ENCODE results near the gene SCMH1. TPM values are rescaled to one million over a fixed set of nuclear protein-coding genes. Genes with fewer than 3 reads are reported as not detected.

Gene SCMH1
- total and polyA plus RNA-seq, 2 of the 4 experiments (the other 2 are of a cell fraction), result 9.0 to 19.4 TPM

DNA sequence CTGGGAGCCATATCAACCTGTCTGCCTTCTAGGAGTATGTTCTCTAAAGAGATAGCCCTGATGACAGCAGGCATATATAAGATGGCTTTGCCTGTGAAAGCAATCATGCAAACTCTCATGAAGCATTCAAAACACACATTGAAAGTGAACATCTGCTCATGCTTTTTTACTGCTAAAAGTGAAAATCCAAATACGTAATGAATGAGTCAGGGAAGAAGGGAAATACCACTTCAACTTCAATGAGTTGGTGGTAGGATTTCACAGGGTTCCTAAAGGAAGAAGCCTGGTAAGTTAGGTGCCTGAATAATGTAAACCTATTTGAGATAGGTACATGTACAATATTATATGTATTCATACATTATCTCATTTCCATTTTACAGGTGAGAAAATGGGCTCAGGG is 170.1 kb downstream of the SCMH1 start:
- ChIA-PET CTCF (no interaction called here), POLR2A (ENCODE audit: unreplicated experiment) (no interaction called here)
- H3K9ac ChIP-seq (ENCODE audit: low read depth, low read length), result no peak overlapping the region
- no CpG with 5 or more reads among the region's 1 CpG for WGBS, 2 experiments (ENCODE audit: extremely low coverage in 2 of 2, insufficient read length in 1 of 2)
- H3K79me1 ChIP-seq (ENCODE audit: low read depth in 1 of 2, low read length in 2 of 2), result no peaks in the 10 kb centered on the region
- no peak overlapping the region for H2BK120ac ChIP-seq (ENCODE audit: low read depth, low read length)
- no peak overlapping the region for H2BK15ac ChIP-seq (ENCODE audit: low read depth, low read length)
- H4K91ac ChIP-seq (ENCODE audit: insufficient read depth, low read depth, low read length), result no peak overlapping the region
- no peaks in the 10 kb centered on the region for H3K4me1 ChIP-seq (ENCODE audit: control insufficient read depth, insufficient read depth, low read length)
- H2AK5ac ChIP-seq (ENCODE audit: low read depth, low read length), result no peak overlapping the region
- H3K23ac ChIP-seq (ENCODE audit: low read depth, low read length), result no peak overlapping the region
- H3K4me3 ChIP-seq (ENCODE audit: insufficient read depth, low read depth, low read length), result no peak overlapping the region
- H3K36me3 ChIP-seq (ENCODE audit: control insufficient read depth, insufficient read depth, low read length), result peaks cover 12% of the 10 kb centered on the region
- H4K8ac ChIP-seq (ENCODE audit: low read depth in 2 of 2, low read length in 2 of 2), result no peak overlapping the region
- no peaks in the 10 kb centered on the region for H3K9me3 ChIP-seq (ENCODE audit: control insufficient read depth, insufficient read depth, low read length)
- no peaks in the 10 kb centered on the region for H4K20me1 ChIP-seq (ENCODE audit: insufficient read depth, low read length)
- no peak overlapping the region for H3K56ac ChIP-seq (ENCODE audit: extremely low read depth, insufficient read depth, low read length)
- no peak overlapping the region for H3K27ac ChIP-seq (ENCODE audit: insufficient read depth, low read length)
- H3K18ac ChIP-seq (ENCODE audit: low read depth, low read length), result no peak overlapping the region
- DNase-seq (peak; percentile 61), ATAC-seq (ENCODE audit: low read depth) (no peak)
- H2BK20ac ChIP-seq (ENCODE audit: low read depth, low read length), result no peak overlapping the region
- H3K9me1 ChIP-seq (ENCODE audit: insufficient read depth, low read length), result no peaks in the 10 kb centered on the region
- no peak overlapping the region for H3K4ac ChIP-seq (ENCODE audit: low read depth, low read length)
- no peak overlapping the region for H2AFZ ChIP-seq (replicated peaks; ENCODE audit: low read length, poor library complexity)
- H3K27me3 ChIP-seq (ENCODE audit: control insufficient read depth, insufficient read depth, low read length), result no peaks in the 10 kb centered on the region
- H2AK9ac ChIP-seq (replicated peaks; ENCODE audit: low read depth, low read length, poor library complexity), result no peak overlapping the region
- dilution Hi-C loops (cut with HindIII; ENCODE audit: low sequenced_read_pairs, unreplicated experiment) (no loop called here), intact Hi-C loops (cut with micrococcal nuclease) (no loop called here), in situ Hi-C loops (cut with MboI; ENCODE audit: low sequenced_read_pairs) (no loop called here)
- TF ChIP-seq BHLHE40 (IDR thresholded peaks at IDR 0.05; ENCODE audit: low read depth, low read length) (no peak), RCOR1 (IDR thresholded peaks at IDR 0.05; ENCODE audit: insufficient replicate concordance, low read length) (no peak), RAD21 (IDR thresholded peaks at IDR 0.05; ENCODE audit: low read length) (no peak), CEBPB (IDR thresholded peaks at IDR 0.05; ENCODE audit: low read depth, low read length) (no peak), MXI1 (IDR thresholded peaks at IDR 0.05; ENCODE audit: borderline replicate concordance, low read depth, low read length) (no peak), NFE2L2 (IDR thresholded peaks at IDR 0.05; ENCODE audit: low read depth, low read length) (no peak), FOS (IDR thresholded peaks at IDR 0.05; ENCODE audit: low read depth, low read length) (no peak), ELK1 (IDR thresholded peaks at IDR 0.05; ENCODE audit: borderline replicate concordance, low read depth, low read length) (no peak), SMC3 (IDR thresholded peaks at IDR 0.05; ENCODE audit: low read depth, low read length) (no peak), MAZ (IDR thresholded peaks at IDR 0.05; ENCODE audit: borderline replicate concordance, low read depth, low read length) (no peak), CHD1 (IDR thresholded peaks at IDR 0.05; ENCODE audit: low read depth, low read length) (no peak), CTCF (conservative IDR thresholded peaks at IDR 0.05; ENCODE audit: low read depth, low read length) (no peak), POLR2A (IDR thresholded peaks at IDR 0.05; ENCODE audit: low read depth, low read length) (no peak), MAFK (IDR thresholded peaks at IDR 0.05; ENCODE audit: low read depth, low read length) (no peak), RFX5 (IDR thresholded peaks at IDR 0.05; ENCODE audit: low read depth, low read length) (no peak)
- TF ChIP-seq, protein P1, sequence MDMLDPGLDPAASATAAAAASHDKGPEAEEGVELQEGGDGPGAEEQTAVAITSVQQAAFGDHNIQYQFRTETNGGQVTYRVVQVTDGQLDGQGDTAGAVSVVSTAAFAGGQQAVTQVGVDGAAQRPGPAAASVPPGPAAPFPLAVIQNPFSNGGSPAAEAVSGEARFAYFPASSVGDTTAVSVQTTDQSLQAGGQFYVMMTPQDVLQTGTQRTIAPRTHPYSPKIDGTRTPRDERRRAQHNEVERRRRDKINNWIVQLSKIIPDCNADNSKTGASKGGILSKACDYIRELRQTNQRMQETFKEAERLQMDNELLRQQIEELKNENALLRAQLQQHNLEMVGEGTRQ (IDR thresholded peaks at IDR 0.05; ENCODE audit: low read depth, low read length), result no peak
- H2BK5ac ChIP-seq (ENCODE audit: low read depth, low read length, poor library complexity, severe bottlenecking), result no peak overlapping the region
- H4K5ac ChIP-seq (ENCODE audit: low read depth, low read length), result no peak overlapping the region
- BruUV-seq (replicated peaks), result no TSS peak
- H3K14ac ChIP-seq (replicated peaks; ENCODE audit: low read depth, low read length), result no peak overlapping the region
- no peak overlapping the region for H3K4me2 ChIP-seq (ENCODE audit: low read depth, low read length)

Data from IMR-90 (cell line).